H1 (cell line): Measurements from ENCODE around the gene PHETA1. TPM values are rescaled to one million over a fixed set of nuclear protein-coding genes. Genes with fewer than 3 reads are reported as not detected.

Source experiments
- CTCF ChIA-PET: fragments of 300-600 bp; sonication (Branson Sonifier 250); formaldehyde crosslinking; loops from one replicate; lab custom pipeline; 2021; ENCODE audit not compliant: partially characterized antibody; lab: Charles Lee
- POLR2A ChIA-PET: fragments of 300-600 bp; sonication (Branson Sonifier 250); formaldehyde crosslinking; loops from one replicate; lab custom pipeline; 2021; ENCODE audit warnings: inconsistent platforms; ENCODE audit not compliant: partially characterized antibody; lab: Charles Lee
- DNase-seq, 2 experiments: peaks; one replicate each; pipeline versions ENCODE4 v3.0.0 to v3.0.0-alpha.2; 2010 to 2022; ENCODE audit warnings: low spot score in 2 of 2, low read depth in 1 of 2, mixed read lengths in 1 of 2
- FAIRE-seq: peaks from 2 replicates; lab custom pipeline; 2011; peaks lifted over from hg19 to GRCh38; lab: Jason Lieb, UNC
- H2AFZ ChIP-seq: 2 replicates; pipeline ENCODE4 v1.8.1; 2012; ENCODE audit warnings: low read length, inconsistent platforms
- H2AK5ac ChIP-seq: 2 replicates; pipeline ENCODE4 v1.6.1; 2013; ENCODE audit warnings: low read depth, low read length
- H2BK120ac ChIP-seq: replicated peaks from 2 replicates; pipeline ENCODE3; 2013; ENCODE audit warnings: low read depth, low read length, inconsistent platforms
- H2BK12ac ChIP-seq: 2 replicates; pipeline ENCODE4 v1.6.1; 2013; ENCODE audit warnings: low read depth, low read length
- H2BK15ac ChIP-seq: 2 replicates; pipeline ENCODE4 v1.6.1; 2013; ENCODE audit warnings: low read length
- H2BK20ac ChIP-seq: 2 replicates; pipeline ENCODE4 v1.6.1; 2013; ENCODE audit warnings: low read length
- H2BK5ac ChIP-seq: 2 replicates; pipeline ENCODE4 v1.6.1; 2013; ENCODE audit warnings: low read depth, low read length
- H3K14ac ChIP-seq: 2 replicates; pipeline ENCODE4 v1.6.1; 2013; ENCODE audit warnings: inconsistent platforms; ENCODE audit not compliant: insufficient read length
- H3K18ac ChIP-seq: 2 replicates; pipeline ENCODE4 v1.6.1; 2013; ENCODE audit warnings: low read length; ENCODE audit errors: extremely low read depth
- H3K23ac ChIP-seq: 2 replicates; pipeline ENCODE4 v1.6.1; 2013; ENCODE audit warnings: inconsistent platforms; ENCODE audit not compliant: insufficient read length
- H3K23me2 ChIP-seq: 2 replicates; pipeline ENCODE4 v1.6.1; 2013; ENCODE audit warnings: low read depth, low read length
- H3K27ac ChIP-seq: 2 replicates; pipeline ENCODE4 v1.6.1; 2011; ENCODE audit warnings: low read depth, low read length, inconsistent platforms
- H3K27me3 ChIP-seq, 4 experiments: replicated peaks in 1 of 4; 1 replicate in 1 of 4; 2 replicates in 3 of 4; pipeline versions ENCODE4 v1.6.1 to v1.8.1; 2011 to 2013; ENCODE audit warnings: low read length in 3 of 4, mild to moderate bottlenecking in 3 of 4, inconsistent platforms in 2 of 4, mixed read lengths in 2 of 4, moderate library complexity in 1 of 4; ENCODE audit not compliant: control insufficient read depth in 3 of 4, insufficient read depth in 3 of 4; ENCODE audit errors: extremely low read depth in 1 of 4
- H3K36me3 ChIP-seq, 4 experiments: 2 replicates each; pipeline versions ENCODE4 v1.6.1 to v1.8.1; 2011 to 2013; ENCODE audit warnings: mild to moderate bottlenecking in 4 of 4, low read length in 3 of 4, moderate library complexity in 2 of 4, control low read depth in 1 of 4, inconsistent platforms in 1 of 4; ENCODE audit not compliant: insufficient read depth in 4 of 4, control insufficient read depth in 2 of 4
- H3K4ac ChIP-seq: replicated peaks from 2 replicates; pipeline ENCODE3; 2013; ENCODE audit warnings: low read length, low read depth, mixed read lengths, inconsistent platforms; ENCODE audit not compliant: insufficient read length
- H3K4me1 ChIP-seq, 4 experiments: replicated peaks in 1 of 4; 1 replicate in 1 of 4; 2 replicates in 3 of 4; pipeline versions ENCODE4 v1.6.1 to v1.8.1; 2011 to 2013; ENCODE audit warnings: low read length in 3 of 4, inconsistent platforms in 2 of 4, mixed read lengths in 1 of 4; ENCODE audit not compliant: insufficient read depth in 4 of 4, control insufficient read depth in 3 of 4
- H3K4me2 ChIP-seq, 2 experiments: 2 replicates each; pipeline versions ENCODE4 v1.6.1 to v1.8.1; 2011 to 2013; ENCODE audit warnings: low read depth in 2 of 2, low read length in 2 of 2, control low read depth in 1 of 2, inconsistent platforms in 1 of 2, mild to moderate bottlenecking in 1 of 2; ENCODE audit not compliant: insufficient read depth in 1 of 2
- H3K4me3 ChIP-seq, 4 experiments: fragments of 200-600, 300-600 bp in 1 of 4; sonication (generic), shearing (Covaris generic), sonication (Bioruptor Twin) in 1 of 4; 2 replicates each; pipeline versions ENCODE4 v1.5.1 to v1.8.1; 2011 to 2016; ENCODE audit warnings: low read length in 4 of 4, low read depth in 3 of 4, control low read depth in 2 of 4, inconsistent platforms in 2 of 4, mild to moderate bottlenecking in 2 of 4, mixed read lengths in 1 of 4, moderate library complexity in 1 of 4; ENCODE audit not compliant: insufficient read depth in 2 of 4; ENCODE audit errors: extremely low read depth in 1 of 4
- H3K56ac ChIP-seq: replicated peaks from 2 replicates; pipeline ENCODE3; 2013; ENCODE audit warnings: low read depth, mild to moderate bottlenecking, mixed read lengths, low read length, inconsistent platforms; ENCODE audit not compliant: insufficient read length
- H3K79me1 ChIP-seq: 2 replicates; pipeline ENCODE4 v1.6.1; 2013; ENCODE audit warnings: low read depth, low read length, control low read depth
- H3K79me2 ChIP-seq, 2 experiments: 2 replicates each; pipeline versions ENCODE4 v1.6.1 to v1.8.1; 2012 to 2013; ENCODE audit warnings: low read length in 2 of 2, mild to moderate bottlenecking in 2 of 2, inconsistent platforms in 1 of 2; ENCODE audit not compliant: insufficient read depth in 2 of 2, control insufficient read depth in 1 of 2
- H3K9ac ChIP-seq, 4 experiments: replicated peaks in 1 of 4; 1 replicate in 1 of 4; 2 replicates in 3 of 4; pipeline versions ENCODE4 v1.6.1 to v1.8.1; 2011 to 2013; ENCODE audit warnings: low read depth in 3 of 4, low read length in 3 of 4, control low read depth in 2 of 4, mild to moderate bottlenecking in 2 of 4, moderate library complexity in 2 of 4, inconsistent platforms in 1 of 4; ENCODE audit errors: extremely low read depth in 1 of 4
- H3K9me3 ChIP-seq, 2 experiments: 2 replicates each; pipeline versions ENCODE4 v1.6.1 to v1.8.1; 2012 to 2013; ENCODE audit warnings: mild to moderate bottlenecking in 2 of 2, moderate library complexity in 2 of 2, control low read depth in 1 of 2, inconsistent platforms in 1 of 2, low read depth in 1 of 2, low read length in 1 of 2, mixed read lengths in 1 of 2; ENCODE audit not compliant: insufficient read depth in 2 of 2
- H4K20me1 ChIP-seq, 2 experiments: replicated peaks in 1 of 2; 2 replicates each; pipeline versions ENCODE3 to v1.8.1; 2011 to 2013; ENCODE audit warnings: inconsistent platforms in 2 of 2, low read length in 2 of 2, mild to moderate bottlenecking in 1 of 2; ENCODE audit not compliant: insufficient read depth in 2 of 2, control insufficient read depth in 1 of 2
- H4K5ac ChIP-seq: 2 replicates; pipeline ENCODE4 v1.6.1; 2013; ENCODE audit warnings: low read length, low read depth, mixed read lengths, inconsistent platforms; ENCODE audit not compliant: insufficient read length
- H4K8ac ChIP-seq: 2 replicates; pipeline ENCODE4 v1.8.0; 2013; ENCODE audit warnings: mild to moderate bottlenecking, moderate library complexity, low read length, inconsistent platforms; ENCODE audit not compliant: insufficient read depth; ENCODE audit errors: extremely low read depth
- H4K91ac ChIP-seq: replicated peaks from 2 replicates; pipeline ENCODE3; 2013; ENCODE audit warnings: low read length, mixed read lengths, inconsistent platforms; ENCODE audit not compliant: insufficient read length
- JUND ChIP-seq: IDR thresholded peaks from 2 replicates; pipeline ENCODE4 v1.6.1; 2011; ENCODE audit warnings: mild to moderate bottlenecking, improper control_type of control experiment, low read length
- WGBS, 2 experiments: shearing (Covaris generic) in 1 of 2; methylation state at CpG; one replicate each; pipeline versions ENCODE4 v1.1.6 to v1.1.7; 2013 to 2015; ENCODE audit warnings: low lambda C conversion rate in 2 of 2, mixed read lengths in 2 of 2, inconsistent platforms in 1 of 2, low coverage in 1 of 2, missing lambda C conversion rate in 1 of 2; ENCODE audit not compliant: insufficient replicate concordance in 2 of 2, insufficient coverage in 1 of 2, insufficient read length in 1 of 2; ENCODE audit errors: extremely low coverage in 1 of 2, missing lambda C conversion rate in 1 of 2; 5-methylcytosine and 5-hydroxymethylcytosine counted together
- polyA plus RNA-seq, 7 experiments: library from polyadenylated mRNA; depleted of rRNA in 3 of 7; stranded (reverse) in 5 of 7; unstranded in 2 of 7; fragments of >200 nt in 5 of 7; fragments of 200-250 nt in 2 of 7; gene quantifications; 1 replicate in 5 of 7; 2 replicates in 1 of 7; 4 replicates in 1 of 7; pipeline versions ENCODE4 v1.2.1 to v1.2.3, GENCODE V29; 2011 to 2013; ENCODE audit warnings: missing spikeins in 2 of 7, mixed read lengths in 2 of 7
- small RNA-seq: library from polyadenylated mRNA; stranded (forward); fragments of <200 nt; extraction: miRNeasy Mini kit (QIAGEN cat#:217004); gene quantifications from one replicate; pipeline ENCODE3, GENCODE V24; 2013; ENCODE audit not compliant: insufficient read depth
- total RNA-seq: library from RNA; stranded (reverse); fragmentation: NEBNext Ultra II Directional; extraction: Animal tissue kit (Norgen Biotek cat#: 25700); gene quantifications from 2 replicates; pipeline ENCODE4 v1.2.1, GENCODE V29; 2021

The PHETA1 gene
- total and polyA plus RNA-seq, 2 of the 8 experiments (the other 6 are each of a cell fraction or from before 2014, with no cell fraction given) = 5.2 to 12.3 TPM

DNA sequence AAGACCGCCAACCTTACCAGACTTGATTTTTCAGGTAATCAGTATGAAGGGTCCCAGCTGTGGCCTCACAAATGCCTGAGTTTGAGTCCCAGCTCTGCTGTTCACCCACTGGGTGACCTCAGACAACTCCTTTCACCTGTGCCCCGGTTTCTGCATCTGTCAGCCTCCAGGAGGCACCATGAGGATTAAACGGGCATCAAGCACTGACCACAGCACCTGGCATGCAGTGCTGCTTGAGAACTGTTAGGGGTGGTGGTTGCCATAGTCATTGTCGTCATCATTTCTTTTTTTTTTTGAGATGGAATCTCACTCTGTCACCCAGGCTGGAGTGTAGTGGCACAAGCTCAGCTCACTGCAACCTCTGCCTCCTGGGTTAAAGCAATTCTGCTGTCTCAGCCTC, 57.9 kb downstream of the PHETA1 start:
- CTCF ChIA-PET = interaction anchor here (0.6 to 10.8 kb wide), 7 partner anchors 10 to 426 kb away, joined by 3 to 115 read pairs (median 3); no protein-coding TSS in a partner anchor

More for the DNA sequence above, 57.9 kb downstream of the PHETA1 start:
- peaks cover 0 to 2% of the 10 kb centered on the region in 2 experiments for H4K20me1 ChIP-seq
- no peak overlapping the region for H4K5ac ChIP-seq
- H3K79me1 ChIP-seq = no peaks in the 10 kb centered on the region
- no peak overlapping the region for H2BK5ac ChIP-seq
- no peaks in the 10 kb centered on the region for H3K4me1 ChIP-seq
- H3K23me2 ChIP-seq = no peaks in the 10 kb centered on the region
- no peak overlapping the region for H2AFZ ChIP-seq
- WGBS, 2 experiments = 89% methylated on average over 4 of the region's 4 CpGs; no CpG with 5 or more reads in 1 of the 2 experiments
- H3K79me2 ChIP-seq = no peaks in the 10 kb centered on the region
- no peak overlapping the region for H2BK120ac ChIP-seq
- DNase-seq = no peak
- H3K9me3 ChIP-seq = peaks cover 0 to 6% of the 10 kb centered on the region in 2 experiments; a peak in 2 of 4 replicates
- no peak for TF ChIP-seq JUND
- TF ChIP-seq, all 59 proteins: peak for 0
- Histone ChIP-seq H3K9ac (no peak overlapping the region), H3K27ac (no peak overlapping the region), H3K4me2 (no peak overlapping the region), H3K18ac (no peak overlapping the region), H2BK15ac (no peak overlapping the region), H2AK5ac (no peak overlapping the region), H3K56ac (no peak overlapping the region), H4K91ac (no peak overlapping the region), H2BK20ac (no peak overlapping the region), H3K4ac (no peak overlapping the region), H3K14ac (no peak overlapping the region), H3K4me3 (no peak overlapping the region), H4K8ac (no peak overlapping the region), H3K36me3 (no peaks in the 10 kb centered on the region), H3K23ac (no peak overlapping the region), H2BK12ac (no peak overlapping the region), H3K27me3 (no peaks in the 10 kb centered on the region)
- POLR2A ChIA-PET = interaction anchor here (0.6 to 4.5 kb wide), 3 partner anchors 10 to 53 kb away, joined by 3 to 15 read pairs (median 3); no protein-coding TSS in a partner anchor
- no peak for FAIRE-seq

Small RNAs within 50 kb of the gene (small RNA-seq; reads per million reads assigned to genes)
- not detected for gene RNA5SP373

Other genes with a start within 250 kb of the PHETA1 start
- gene SH2B3, start 36.8 kb upstream of the PHETA1 start, total RNA-seq = 29.8 and 34.1 TPM in 2 replicates
- gene SH2B3, start 36.8 kb upstream of the PHETA1 start, polyA plus RNA-seq (2011; rRNA removed) = 20.8 and 25.1 TPM in 2 replicates
- gene ATXN2, start 230.2 kb upstream of the PHETA1 start, total RNA-seq = 73.4 and 80.7 TPM in 2 replicates
- gene ATXN2, start 230.2 kb upstream of the PHETA1 start, polyA plus RNA-seq (2011; rRNA removed) = 46.6 and 57.7 TPM in 2 replicates